Fibroblast of villous mesenchyme (primary cell): ENCODE data around the gene PALS1. TPM values are rescaled to one million over a fixed set of nuclear protein-coding genes. Genes with fewer than 3 reads are reported as not detected.

Experiments used
- DNase-seq: peaks from one replicate; pipeline ENCODE4 v3.0.0-alpha.2; 2010; ENCODE audit warnings: low read depth
- H3K4me3 ChIP-seq: 2 replicates; pipeline ENCODE4 v1.5.1; 2011; ENCODE audit warnings: low read depth, mild to moderate bottlenecking, low read length
- CTCF ChIP-seq: IDR thresholded peaks from 2 replicates; pipeline ENCODE4 v1.5.1; 2012; ENCODE audit warnings: low read depth, mild to moderate bottlenecking, low read length; ENCODE audit not compliant: insufficient read depth
- total RNA-seq: library from RNA; depleted of rRNA; stranded (reverse); fragments of >200 nt; gene quantifications from 2 replicates; pipeline ENCODE4 v1.2.3, GENCODE V29; 2012

Gene PALS1
- total RNA-seq, 1 donor, result 38.4 TPM

DNA sequence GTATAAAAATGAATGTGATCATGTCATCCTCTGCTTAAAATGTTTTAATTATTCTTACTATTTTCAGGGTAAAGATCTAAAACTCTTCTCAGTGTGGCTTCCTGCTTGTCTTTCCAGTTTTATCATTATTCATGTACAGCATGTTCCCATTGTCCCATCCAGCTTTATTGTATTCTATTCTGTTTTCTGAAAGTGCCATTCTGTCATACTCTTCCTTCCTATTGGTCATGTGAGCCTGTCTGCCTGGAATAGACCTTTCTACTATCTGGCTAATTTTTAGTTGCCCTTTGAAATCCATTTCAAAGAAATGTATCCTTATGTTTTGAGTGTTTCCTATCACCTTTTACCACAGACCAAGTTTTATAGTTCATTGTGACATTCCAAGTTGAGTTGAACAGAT is 34.9 kb downstream of the PALS1 start:
- H3K4me3 ChIP-seq, result no peak overlapping the region
- TF ChIP-seq CTCF, result no peak
- DNase-seq, result no peak

DNA sequence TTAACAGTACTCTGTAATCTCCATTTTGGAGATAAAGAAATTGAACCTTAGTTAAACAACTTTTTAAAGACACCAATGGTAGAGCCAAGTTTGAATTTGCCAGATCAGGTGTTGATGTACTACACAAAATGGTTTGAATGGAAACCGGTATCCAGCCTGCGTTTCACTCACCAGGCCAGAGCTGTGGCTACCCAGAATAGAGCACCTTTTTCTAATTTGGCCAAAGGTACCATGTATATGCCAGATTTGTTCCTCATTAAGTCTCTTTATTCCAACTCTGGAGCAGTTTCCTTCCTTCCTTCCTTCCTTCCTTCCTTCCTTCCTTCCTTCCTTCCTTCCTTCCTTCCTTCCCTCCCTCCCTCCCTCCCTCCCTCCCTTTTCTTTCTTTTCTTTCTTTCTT is 39.3 kb downstream of the PALS1 start:
- no peak for DNase-seq
- no peak overlapping the region for H3K4me3 ChIP-seq
- no peak for TF ChIP-seq CTCF

- TF ChIP-seq CTCF, result peak; percentile 48
- no peak overlapping the region for H3K4me3 ChIP-seq
- DNase-seq, result peak; percentile 74
Observed at GRCh38 chr14:67285876-67286452, 44.7 kb downstream of the PALS1 start.

Other genes with a start within 250 kb of the PALS1 start
- gene GARIN2, start 52.0 kb upstream of the PALS1 start, total RNA-seq, result not detected in 2 replicates
- gene ATP6V1D, start 118.4 kb downstream of the PALS1 start, total RNA-seq, result 109 and 168 TPM in 2 replicates
- 176 and 221 TPM in 2 replicates for gene EIF2S1, start 118.9 kb downstream of the PALS1 start, total RNA-seq
- gene PLEK2, start 170.7 kb downstream of the PALS1 start, total RNA-seq, result 2.2 and 4.5 TPM in 2 replicates
- 0.43 and 0.64 TPM in 2 replicates for gene TMEM229B, start 247.3 kb downstream of the PALS1 start, total RNA-seq